Testis (tissue), 3 donors: Measurements from ENCODE around the gene ZEB1. TPM values are rescaled to one million over a fixed set of nuclear protein-coding genes. Genes with fewer than 3 reads are reported as not detected.

Source experiments
- DNase-seq: peaks from one replicate; pipeline ENCODE4 v3.0.0-alpha.2; 2019
- H3K27ac ChIP-seq, 2 donors: fragments of 200-600 bp; sonication (generic); one replicate each; pipeline ENCODE4 v1.5.1; 2019
- H3K27me3 ChIP-seq: fragments of 200-600 bp; sonication (generic); one replicate; pipeline ENCODE4 v1.5.1; 2019
- H3K36me3 ChIP-seq: fragments of 200-600 bp; sonication (generic); one replicate; pipeline ENCODE4 v1.5.1; 2017; ENCODE audit warnings: low read depth; ENCODE audit errors: missing control alignments
- H3K4me1 ChIP-seq: fragments of 200-600 bp; sonication (generic); one replicate; pipeline ENCODE4 v1.5.1; 2019
- H3K4me3 ChIP-seq, 2 donors: fragments of 200-600 bp; sonication (generic); one replicate each; pipeline ENCODE4 v1.5.1; 2017 to 2019
- H3K9me3 ChIP-seq: fragments of 200-600 bp; sonication (generic); one replicate; pipeline ENCODE4 v1.5.1; 2017
- CTCF ChIP-seq, 3 experiments: fragments of 450-650 bp in 2 of 3; fragments of 200-600 bp in 1 of 3; sonication (generic) in 1 of 3; IDR thresholded peaks; one replicate each; pipeline ENCODE4 v1.5.1; 2016 to 2019; ENCODE audit warnings: antibody characterized with exemption in 3 of 3, mild to moderate bottlenecking in 2 of 3, moderate library complexity in 1 of 3
- POLR2A ChIP-seq: fragments of 450-650 bp; IDR thresholded peaks from one replicate; pipeline ENCODE4 v1.6.1; 2017; ENCODE audit warnings: antibody characterized with exemption, mild to moderate bottlenecking, moderate library complexity
- WGBS, 2 donors: methylation state at CpG; one replicate each; pipeline ENCODE4 v1.1.5; 2018; 5-methylcytosine and 5-hydroxymethylcytosine counted together
- intact Hi-C: fragments of 100-400 bp; cut with DNase I; formaldehyde crosslinking; loops from one replicate; pipeline ENCODE4 v1.15.1; 2023; ENCODE audit warnings: low total_unique reads
- polyA plus RNA-seq: library from polyadenylated mRNA; stranded (reverse); fragments of 350-450 nt; fragmentation: Illumina TruSeq; extraction: RNeasy Lipid Tissue Mini Kit (QIAGEN cat#74804); gene quantifications from one replicate; pipeline ENCODE4 v1.2.3, GENCODE V29; 2014; ENCODE audit warnings: low read depth, low replicate concordance; ENCODE audit not compliant: insufficient read depth
- total RNA-seq, 2 donors: library from RNA; depleted of rRNA; stranded (reverse); fragments of >200 nt; gene quantifications; one replicate each; pipeline ENCODE4 v1.2.3, GENCODE V29; 2016

ZEB1 gene
- total and polyA plus RNA-seq, 3 donors from 2014 or later = 22.2 to 35.9 (median 26.3) TPM

GRCh38 chr10:31343009-31343408, 24.0 kb downstream of the ZEB1 start:
- no peak overlapping the region for H3K27ac ChIP-seq
- no peak for DNase-seq
- H3K9me3 ChIP-seq = no peaks in the 10 kb centered on the region
- H3K36me3 ChIP-seq = no peaks in the 10 kb centered on the region
- TF ChIP-seq POLR2A (no peak), CTCF (IDR thresholded peaks at IDR 0.05) (no peak)
- intact Hi-C loops = no loop called here
- WGBS, 2 donors = 71 to 78% methylated on average over 3 of the region's 3 CpGs
- H3K27me3 ChIP-seq = no peaks in the 10 kb centered on the region
- no peak overlapping the region for H3K4me3 ChIP-seq
- no peaks in the 10 kb centered on the region for H3K4me1 ChIP-seq

- intact Hi-C loops = no loop called here
- Histone ChIP-seq H3K27ac (no peak overlapping the region), H3K4me1 (no peaks in the 10 kb centered on the region), H3K36me3 (no peaks in the 10 kb centered on the region), H3K9me3 (no peaks in the 10 kb centered on the region), H3K27me3 (no peaks in the 10 kb centered on the region), H3K4me3 (no peak overlapping the region)
- no peak for TF ChIP-seq POLR2A
- no peak for TF ChIP-seq CTCF (IDR thresholded peaks at IDR 0.05)
- no peak for DNase-seq
- WGBS, 2 donors = 81 to 91% methylated on average over 5 of the region's 5 CpGs
These were observed 24.5 kb downstream of the ZEB1 start for GRCh38 chr10:31343551-31343950.

- WGBS, 2 donors = 60 to 61% methylated on average over 1 of the region's 1 CpG
- H3K4me3 ChIP-seq = no peak overlapping the region
- no peak overlapping the region for H3K27ac ChIP-seq
- no peaks in the 10 kb centered on the region for H3K4me1 ChIP-seq
- H3K36me3 ChIP-seq = no peaks in the 10 kb centered on the region
- H3K27me3 ChIP-seq = no peaks in the 10 kb centered on the region
- no peaks in the 10 kb centered on the region for H3K9me3 ChIP-seq
- TF ChIP-seq CTCF (IDR thresholded peaks at IDR 0.05) (no peak), POLR2A (no peak)
- intact Hi-C loops = no loop called here
- DNase-seq = no peak
These were observed 26.9 kb downstream of the ZEB1 start for GRCh38 chr10:31345886-31346285.

GRCh38 chr10:31346953-31347352, 27.9 kb downstream of the ZEB1 start:
- no peaks in the 10 kb centered on the region for H3K9me3 ChIP-seq
- H3K4me1 ChIP-seq = no peaks in the 10 kb centered on the region
- H3K36me3 ChIP-seq = no peaks in the 10 kb centered on the region
- WGBS, 2 donors = 41 to 67% methylated on average over 1 of the region's 1 CpG
- no peak overlapping the region for H3K27ac ChIP-seq
- intact Hi-C loops = no loop called here
- DNase-seq = no peak
- H3K27me3 ChIP-seq = no peaks in the 10 kb centered on the region
- H3K4me3 ChIP-seq = no peak overlapping the region
- TF ChIP-seq POLR2A (no peak), CTCF (IDR thresholded peaks at IDR 0.05) (no peak)

- intact Hi-C loops = no loop called here
- H3K4me1 ChIP-seq = no peaks in the 10 kb centered on the region
- no peaks in the 10 kb centered on the region for H3K27me3 ChIP-seq
- no peak overlapping the region for H3K4me3 ChIP-seq
- no peak overlapping the region for H3K27ac ChIP-seq
- DNase-seq = no peak
- TF ChIP-seq CTCF (IDR thresholded peaks at IDR 0.05) (no peak), POLR2A (no peak)
- no peaks in the 10 kb centered on the region for H3K9me3 ChIP-seq
- no peaks in the 10 kb centered on the region for H3K36me3 ChIP-seq
These were observed 28.7 kb downstream of the ZEB1 start for GRCh38 chr10:31347705-31348104.
